ENCODE measurements around the gene GALE. TPM values are rescaled to one million over a fixed set of nuclear protein-coding genes. Genes with fewer than 3 reads are reported as not detected.

The GALE gene
- total and polyA plus RNA-seq, 2 of the 13 experiments (the other 11 are each of a cell fraction or from before 2014, with no cell fraction given), result 85.2 to 88.4 TPM

DNA sequence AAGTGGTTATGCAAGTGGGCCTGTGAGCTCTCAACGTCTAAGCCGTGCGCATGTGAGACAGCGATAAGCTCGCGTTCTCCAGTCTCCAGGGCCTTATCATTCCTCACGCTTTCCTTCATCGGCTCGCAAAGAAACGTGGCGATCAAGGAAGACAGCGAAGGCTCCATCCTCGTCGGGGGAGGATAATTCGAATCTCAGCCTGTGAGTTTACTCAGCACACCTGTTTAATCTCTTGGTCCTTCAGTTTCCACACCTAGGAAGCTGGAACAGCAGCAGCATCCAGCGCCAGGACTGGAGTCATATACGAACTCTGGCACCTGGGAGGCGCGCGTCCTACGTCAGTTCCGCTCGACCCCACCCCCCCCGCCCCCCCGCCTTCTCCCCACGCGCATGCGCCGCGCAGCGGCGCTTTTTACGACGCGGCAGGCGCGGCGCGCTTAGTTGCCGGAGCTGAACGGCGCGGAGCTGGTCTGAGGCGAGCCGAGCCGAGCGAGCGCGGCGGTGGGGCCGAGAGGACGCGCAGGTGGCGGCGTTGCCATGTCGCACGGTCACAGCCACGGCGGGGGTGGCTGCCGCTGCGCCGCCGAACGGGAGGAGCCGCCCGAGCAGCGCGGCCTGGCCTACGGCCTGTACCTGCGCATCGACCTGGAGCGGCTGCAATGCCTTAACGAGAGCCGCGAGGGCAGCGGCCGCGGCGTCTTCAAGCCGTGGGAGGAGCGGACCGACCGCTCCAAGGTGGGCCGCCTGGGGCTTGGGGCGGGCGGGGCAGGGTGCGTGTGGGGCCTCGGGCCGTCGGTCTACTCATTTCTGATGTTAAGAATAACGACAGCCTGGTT lies 22.4 kb downstream of the GALE start, which contains the start of gene PITHD1 (continued):
- TF ChIP-seq, protein P1, sequence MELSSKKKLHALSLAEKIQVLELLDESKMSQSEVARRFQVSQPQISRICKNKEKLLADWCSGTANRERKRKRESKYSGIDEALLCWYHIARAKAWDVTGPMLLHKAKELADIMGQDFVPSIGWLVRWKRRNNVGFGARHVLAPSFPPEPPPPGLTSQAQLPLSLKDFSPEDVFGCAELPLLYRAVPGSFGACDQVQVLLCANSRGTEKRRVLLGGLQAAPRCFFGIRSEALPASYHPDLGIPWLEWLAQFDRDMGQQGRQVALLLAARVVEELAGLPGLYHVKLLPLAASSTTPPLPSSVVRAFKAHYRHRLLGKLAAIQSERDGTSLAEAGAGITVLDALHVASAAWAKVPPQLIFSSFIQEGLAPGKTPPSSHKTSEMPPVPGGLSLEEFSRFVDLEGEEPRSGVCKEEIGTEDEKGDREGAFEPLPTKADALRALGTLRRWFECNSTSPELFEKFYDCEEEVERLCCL (CRISPR knock-in tag; IDR thresholded peaks at IDR 0.05; ENCODE audit: borderline replicate concordance), result no peak
- TF ChIP-seq SMYD3 (CRISPR knock-in tag; IDR thresholded peaks at IDR 0.05) (0 out of 2 replicates have a peak, but pooled peaks have one; percentile 65), KLF11 (CRISPR knock-in tag; IDR thresholded peaks at IDR 0.05) (no peak), SMC3 (IDR thresholded peaks at IDR 0.05; ENCODE audit: low read length) (no peak), ZNF572 (CRISPR knock-in tag; IDR thresholded peaks at IDR 0.05) (no peak), FOXJ3 (CRISPR knock-in tag; IDR thresholded peaks at IDR 0.05; ENCODE audit: borderline replicate concordance) (no peak), TMF1 (CRISPR knock-in tag; IDR thresholded peaks at IDR 0.05; ENCODE audit: low read depth) (peak; percentile 85), ARNT2 (CRISPR knock-in tag; IDR thresholded peaks at IDR 0.05; ENCODE audit: low read depth) (peak; percentile 83), SMARCE1 (IDR thresholded peaks at IDR 0.05; ENCODE audit: borderline replicate concordance) (no peak), MED1 (CRISPR knock-in tag; IDR thresholded peaks at IDR 0.05) (peak; percentile 65), NFKB2 (CRISPR knock-in tag; IDR thresholded peaks at IDR 0.05; ENCODE audit: borderline replicate concordance) (peak; percentile 70; the same call in 1 of the 2 replicates), EED (CRISPR knock-in tag; IDR thresholded peaks at IDR 0.05) (no peak), ZFP41 (CRISPR knock-in tag; IDR thresholded peaks at IDR 0.05; ENCODE audit: borderline replicate concordance) (no peak), ZKSCAN1 (IDR thresholded peaks at IDR 0.05; ENCODE audit: low read length) (no peak), SNAI1 (CRISPR knock-in tag; IDR thresholded peaks at IDR 0.05; ENCODE audit: borderline replicate concordance) (peak; percentile 75; the same call in 1 of the 2 replicates), SAFB2 (CRISPR knock-in tag; IDR thresholded peaks at IDR 0.05; ENCODE audit: borderline replicate concordance, low read depth) (peak; percentile 82; the same call in 1 of the 2 replicates), NFIB (CRISPR knock-in tag; IDR thresholded peaks at IDR 0.05; ENCODE audit: borderline replicate concordance) (no peak)
- TF ChIP-seq, protein P2, sequence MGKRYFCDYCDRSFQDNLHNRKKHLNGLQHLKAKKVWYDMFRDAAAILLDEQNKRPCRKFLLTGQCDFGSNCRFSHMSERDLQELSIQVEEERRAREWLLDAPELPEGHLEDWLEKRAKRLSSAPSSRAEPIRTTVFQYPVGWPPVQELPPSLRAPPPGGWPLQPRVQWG (CRISPR knock-in tag; IDR thresholded peaks at IDR 0.05; ENCODE audit: borderline replicate concordance, low read depth), result no peak
- TF ChIP-seq, protein P3, sequence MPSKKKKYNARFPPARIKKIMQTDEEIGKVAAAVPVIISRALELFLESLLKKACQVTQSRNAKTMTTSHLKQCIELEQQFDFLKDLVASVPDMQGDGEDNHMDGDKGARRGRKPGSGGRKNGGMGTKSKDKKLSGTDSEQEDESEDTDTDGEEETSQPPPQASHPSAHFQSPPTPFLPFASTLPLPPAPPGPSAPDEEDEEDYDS (CRISPR knock-in tag; IDR thresholded peaks at IDR 0.05), result peak; percentile 81
- TF ChIP-seq, protein P4, sequence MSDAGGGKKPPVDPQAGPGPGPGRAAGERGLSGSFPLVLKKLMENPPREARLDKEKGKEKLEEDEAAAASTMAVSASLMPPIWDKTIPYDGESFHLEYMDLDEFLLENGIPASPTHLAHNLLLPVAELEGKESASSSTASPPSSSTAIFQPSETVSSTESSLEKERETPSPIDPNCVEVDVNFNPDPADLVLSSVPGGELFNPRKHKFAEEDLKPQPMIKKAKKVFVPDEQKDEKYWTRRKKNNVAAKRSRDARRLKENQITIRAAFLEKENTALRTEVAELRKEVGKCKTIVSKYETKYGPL (CRISPR knock-in tag; IDR thresholded peaks at IDR 0.05), result no peak; the same call in 1 of the 2 replicates
- TF ChIP-seq, protein P5, sequence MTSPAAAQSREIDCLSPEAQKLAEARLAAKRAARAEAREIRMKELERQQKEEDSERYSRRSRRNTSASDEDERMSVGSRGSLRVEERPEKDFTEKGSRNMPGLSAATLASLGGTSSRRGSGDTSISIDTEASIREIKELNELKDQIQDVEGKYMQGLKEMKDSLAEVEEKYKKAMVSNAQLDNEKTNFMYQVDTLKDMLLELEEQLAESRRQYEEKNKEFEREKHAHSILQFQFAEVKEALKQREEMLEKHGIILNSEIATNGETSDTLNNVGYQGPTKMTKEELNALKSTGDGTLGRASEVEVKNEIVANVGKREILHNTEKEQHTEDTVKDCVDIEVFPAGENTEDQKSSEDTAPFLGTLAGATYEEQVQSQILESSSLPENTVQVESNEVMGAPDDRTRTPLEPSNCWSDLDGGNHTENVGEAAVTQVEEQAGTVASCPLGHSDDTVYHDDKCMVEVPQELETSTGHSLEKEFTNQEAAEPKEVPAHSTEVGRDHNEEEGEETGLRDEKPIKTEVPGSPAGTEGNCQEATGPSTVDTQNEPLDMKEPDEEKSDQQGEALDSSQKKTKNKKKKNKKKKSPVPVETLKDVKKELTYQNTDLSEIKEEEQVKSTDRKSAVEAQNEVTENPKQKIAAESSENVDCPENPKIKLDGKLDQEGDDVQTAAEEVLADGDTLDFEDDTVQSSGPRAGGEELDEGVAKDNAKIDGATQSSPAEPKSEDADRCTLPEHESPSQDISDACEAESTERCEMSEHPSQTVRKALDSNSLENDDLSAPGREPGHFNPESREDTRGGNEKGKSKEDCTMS (CRISPR knock-in tag; conservative IDR thresholded peaks at IDR 0.05), result no peak
- TF ChIP-seq, protein P6, sequence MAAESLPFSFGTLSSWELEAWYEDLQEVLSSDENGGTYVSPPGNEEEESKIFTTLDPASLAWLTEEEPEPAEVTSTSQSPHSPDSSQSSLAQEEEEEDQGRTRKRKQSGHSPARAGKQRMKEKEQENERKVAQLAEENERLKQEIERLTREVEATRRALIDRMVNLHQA (CRISPR knock-in tag; IDR thresholded peaks at IDR 0.05), result no peak
- TF ChIP-seq, protein P7, sequence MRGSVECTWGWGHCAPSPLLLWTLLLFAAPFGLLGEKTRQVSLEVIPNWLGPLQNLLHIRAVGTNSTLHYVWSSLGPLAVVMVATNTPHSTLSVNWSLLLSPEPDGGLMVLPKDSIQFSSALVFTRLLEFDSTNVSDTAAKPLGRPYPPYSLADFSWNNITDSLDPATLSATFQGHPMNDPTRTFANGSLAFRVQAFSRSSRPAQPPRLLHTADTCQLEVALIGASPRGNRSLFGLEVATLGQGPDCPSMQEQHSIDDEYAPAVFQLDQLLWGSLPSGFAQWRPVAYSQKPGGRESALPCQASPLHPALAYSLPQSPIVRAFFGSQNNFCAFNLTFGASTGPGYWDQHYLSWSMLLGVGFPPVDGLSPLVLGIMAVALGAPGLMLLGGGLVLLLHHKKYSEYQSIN (CRISPR knock-in tag; IDR thresholded peaks at IDR 0.05; ENCODE audit: borderline replicate concordance), result no peak
